ENCODE data around the gene MAN2A1. TPM values are rescaled to one million over a fixed set of nuclear protein-coding genes. Genes with fewer than 3 reads are reported as not detected.

The MAN2A1 gene
- polyA plus RNA-seq, 2 of the 4 experiments (the other 2 are of a cell fraction): 15.8 to 51.5 TPM

DNA sequence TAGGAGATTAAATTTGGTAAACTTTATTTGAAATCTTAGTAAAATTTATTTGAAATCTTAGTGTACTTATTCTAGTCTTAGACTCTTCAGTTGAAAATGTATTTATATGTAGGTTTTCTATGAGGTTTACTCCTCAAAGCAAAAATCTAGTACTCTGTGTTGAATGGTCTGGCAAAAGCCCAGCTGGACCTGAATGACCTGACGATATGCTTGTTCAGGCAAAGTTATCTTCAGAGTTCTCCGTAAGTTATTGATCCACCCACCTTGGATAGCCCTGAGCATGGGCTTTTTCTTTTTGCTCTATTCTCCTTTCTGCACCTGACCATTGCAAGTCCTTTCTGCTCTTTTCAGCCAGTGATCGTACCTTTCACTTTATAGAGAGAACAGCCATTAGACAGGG, 158.4 kb downstream of the MAN2A1 start:
- TF ChIP-seq ZSCAN20 (CRISPR knock-in tag; IDR thresholded peaks at IDR 0.05) (no peak), KDM5A (IDR thresholded peaks at IDR 0.05) (no peak), FOSL2 (IDR thresholded peaks at IDR 0.05) (no peak), FOSL2 (CRISPR knock-in tag; IDR thresholded peaks at IDR 0.05) (no peak), HOXA7 (CRISPR knock-in tag; IDR thresholded peaks at IDR 0.05) (no peak), NFE2L2 (conservative IDR thresholded peaks at IDR 0.05; ENCODE audit: low read length) (no peak), CHD4 (IDR thresholded peaks at IDR 0.05; ENCODE audit: borderline replicate concordance) (no peak), FOXS1 (CRISPR knock-in tag; IDR thresholded peaks at IDR 0.05) (no peak), EHF (CRISPR knock-in tag; IDR thresholded peaks at IDR 0.05) (no peak), MAZ (IDR thresholded peaks at IDR 0.05; ENCODE audit: borderline replicate concordance, low read depth, low read length) (no peak), POLR2A (IDR thresholded peaks at IDR 0.05; ENCODE audit: low read length) (no peak), MYC (IDR thresholded peaks at IDR 0.05; ENCODE audit: borderline replicate concordance, low read length) (no peak), EP300 (IDR thresholded peaks at IDR 0.05) (no peak), TP53 (CRISPR knock-in tag; IDR thresholded peaks at IDR 0.05) (no peak), RAD21 (conservative IDR thresholded peaks at IDR 0.05 in 1 of 2, IDR thresholded peaks at IDR 0.05 in 1 of 2) (no peak), POLR2AphosphoS2 (conservative IDR thresholded peaks at IDR 0.05; ENCODE audit: low read length) (no peak), NR3C1 (IDR thresholded peaks at IDR 0.05) (no peak), BHLHE40 (IDR thresholded peaks at IDR 0.05; ENCODE audit: low read depth, low read length) (no peak)
- TF ChIP-seq, protein P1, sequence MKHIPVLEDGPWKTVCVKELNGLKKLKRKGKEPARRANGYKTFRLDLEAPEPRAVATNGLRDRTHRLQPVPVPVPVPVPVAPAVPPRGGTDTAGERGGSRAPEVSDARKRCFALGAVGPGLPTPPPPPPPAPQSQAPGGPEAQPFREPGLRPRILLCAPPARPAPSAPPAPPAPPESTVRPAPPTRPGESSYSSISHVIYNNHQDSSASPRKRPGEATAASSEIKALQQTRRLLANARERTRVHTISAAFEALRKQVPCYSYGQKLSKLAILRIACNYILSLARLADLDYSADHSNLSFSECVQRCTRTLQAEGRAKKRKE (CRISPR knock-in tag; IDR thresholded peaks at IDR 0.05; ENCODE audit: low read depth): no peak
- TF ChIP-seq, protein P2, sequence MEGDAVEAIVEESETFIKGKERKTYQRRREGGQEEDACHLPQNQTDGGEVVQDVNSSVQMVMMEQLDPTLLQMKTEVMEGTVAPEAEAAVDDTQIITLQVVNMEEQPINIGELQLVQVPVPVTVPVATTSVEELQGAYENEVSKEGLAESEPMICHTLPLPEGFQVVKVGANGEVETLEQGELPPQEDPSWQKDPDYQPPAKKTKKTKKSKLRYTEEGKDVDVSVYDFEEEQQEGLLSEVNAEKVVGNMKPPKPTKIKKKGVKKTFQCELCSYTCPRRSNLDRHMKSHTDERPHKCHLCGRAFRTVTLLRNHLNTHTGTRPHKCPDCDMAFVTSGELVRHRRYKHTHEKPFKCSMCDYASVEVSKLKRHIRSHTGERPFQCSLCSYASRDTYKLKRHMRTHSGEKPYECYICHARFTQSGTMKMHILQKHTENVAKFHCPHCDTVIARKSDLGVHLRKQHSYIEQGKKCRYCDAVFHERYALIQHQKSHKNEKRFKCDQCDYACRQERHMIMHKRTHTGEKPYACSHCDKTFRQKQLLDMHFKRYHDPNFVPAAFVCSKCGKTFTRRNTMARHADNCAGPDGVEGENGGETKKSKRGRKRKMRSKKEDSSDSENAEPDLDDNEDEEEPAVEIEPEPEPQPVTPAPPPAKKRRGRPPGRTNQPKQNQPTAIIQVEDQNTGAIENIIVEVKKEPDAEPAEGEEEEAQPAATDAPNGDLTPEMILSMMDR (IDR thresholded peaks at IDR 0.05): no peak
- TF ChIP-seq, protein P3, sequence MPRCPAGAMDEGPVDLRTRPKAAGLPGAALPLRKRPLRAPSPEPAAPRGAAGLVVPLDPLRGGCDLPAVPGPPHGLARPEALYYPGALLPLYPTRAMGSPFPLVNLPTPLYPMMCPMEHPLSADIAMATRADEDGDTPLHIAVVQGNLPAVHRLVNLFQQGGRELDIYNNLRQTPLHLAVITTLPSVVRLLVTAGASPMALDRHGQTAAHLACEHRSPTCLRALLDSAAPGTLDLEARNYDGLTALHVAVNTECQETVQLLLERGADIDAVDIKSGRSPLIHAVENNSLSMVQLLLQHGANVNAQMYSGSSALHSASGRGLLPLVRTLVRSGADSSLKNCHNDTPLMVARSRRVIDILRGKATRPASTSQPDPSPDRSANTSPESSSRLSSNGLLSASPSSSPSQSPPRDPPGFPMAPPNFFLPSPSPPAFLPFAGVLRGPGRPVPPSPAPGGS (IDR thresholded peaks at IDR 0.05): no peak

DNA sequence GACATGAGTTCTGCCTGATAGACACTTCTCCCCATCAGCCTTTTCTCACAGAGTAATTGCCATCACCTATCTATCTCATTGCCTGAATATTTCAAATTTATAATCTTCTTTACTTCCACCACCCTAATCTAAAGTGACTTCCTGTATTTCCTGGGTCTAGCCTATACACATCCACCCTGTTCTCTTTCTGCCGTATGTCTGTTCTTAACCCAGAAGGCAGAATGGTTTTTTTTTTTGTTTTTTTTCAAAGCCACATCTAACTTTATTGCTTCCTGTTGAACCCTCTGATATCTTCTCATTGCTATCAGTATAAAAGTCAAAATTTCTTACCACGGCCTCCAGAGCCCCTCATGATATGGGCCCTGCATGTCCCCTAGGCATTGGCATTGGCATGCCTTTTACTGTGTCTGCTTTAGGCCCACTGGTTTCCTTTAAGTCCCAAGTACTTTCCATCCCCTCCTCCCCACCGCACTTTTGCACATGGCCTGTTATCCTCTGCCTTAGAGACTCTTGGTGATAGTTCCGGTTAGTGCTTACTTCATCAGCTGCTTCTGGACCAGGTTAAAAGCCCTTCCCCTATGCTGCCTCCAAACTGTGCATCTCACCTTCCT, 159.9 kb downstream of the MAN2A1 start:
- Histone ChIP-seq H3K4me2 (no peak overlapping the region), H3K9me3 (no peaks in the 10 kb centered on the region), H3K27ac (no peak overlapping the region), H3K4me3 (no peak overlapping the region), H3K4me1 (no peaks in the 10 kb centered on the region)
- DNase-seq (ENCODE audit: low read depth in 1 of 2, low spot score in 1 of 2): no peak
- ATAC-seq: no peak
- CTCF ChIA-PET: no interaction called here
- 97% methylated on average over 4 of the region's 4 CpGs for WGBS (ENCODE audit: missing lambda C conversion rate)
- POLR2A ChIA-PET: no interaction called here
- TF ChIP-seq HEYL (CRISPR knock-in tag; IDR thresholded peaks at IDR 0.05): no peak
- TF ChIP-seq HOXB13 (CRISPR knock-in tag; IDR thresholded peaks at IDR 0.05; ENCODE audit: low read depth): no peak
- no peak for TF ChIP-seq MYC (IDR thresholded peaks at IDR 0.05; ENCODE audit: borderline replicate concordance, low read length)
- TF ChIP-seq FOXS1 (CRISPR knock-in tag; IDR thresholded peaks at IDR 0.05): no peak
- no peak for TF ChIP-seq CEBPB (IDR thresholded peaks at IDR 0.05)
- no peak for TF ChIP-seq POLR2A (IDR thresholded peaks at IDR 0.05; ENCODE audit: low read length)
- no peak for TF ChIP-seq MAFK (IDR thresholded peaks at IDR 0.05; ENCODE audit: partially characterized antibody)
- no peak for TF ChIP-seq CHD2 (IDR thresholded peaks at IDR 0.05; ENCODE audit: low read length, partially characterized antibody)
- FAIRE-seq: no peak

More for the DNA sequence above, 158.4 kb downstream of the MAN2A1 start:
- H3K27ac ChIP-seq: no peak overlapping the region
- ATAC-seq (no peak), FAIRE-seq (no peak), DNase-seq (ENCODE audit: low read depth in 1 of 2, low spot score in 1 of 2) (no peak)
- no peak overlapping the region for H3K4me2 ChIP-seq
- H3K4me1 ChIP-seq: no peaks in the 10 kb centered on the region
- ChIA-PET CTCF (no interaction called here), POLR2A (no interaction called here)
- no peak overlapping the region for H3K4me3 ChIP-seq
- no peaks in the 10 kb centered on the region for H3K9me3 ChIP-seq
- WGBS (ENCODE audit: missing lambda C conversion rate): 87% methylated on average over 3 of the region's 3 CpGs
